Lung (tissue), 12 donors: ENCODE results near the gene MAST4. TPM values are rescaled to one million over a fixed set of nuclear protein-coding genes. Genes with fewer than 3 reads are reported as not detected.

Experiments used
- ATAC-seq: fragments of 200-7000 bp; cut with Tn5 transposase; one replicate; pipeline ENCODE4 v1.9.1; 2020; ENCODE audit warnings: moderate number of reproducible peaks; ENCODE audit not compliant: insufficient read depth, low FRiP score
- DNase-seq, 3 donors: peaks; one replicate each; pipeline ENCODE4 v3.0.0-alpha.2; 2013 to 2017
- H3K27ac ChIP-seq, 2 donors: one replicate each; pipeline ENCODE4 v1.5.1; 2013; ENCODE audit warnings: mild to moderate bottlenecking in 2 of 2, moderate library complexity in 2 of 2, control low read depth in 1 of 2, inconsistent platforms in 1 of 2, low read depth in 1 of 2, low read length in 1 of 2
- H3K27me3 ChIP-seq, 3 donors: one replicate each; pipeline ENCODE4 v1.5.1; 2013; ENCODE audit warnings: low read length in 2 of 3; ENCODE audit not compliant: control insufficient read depth in 3 of 3, insufficient read depth in 3 of 3
- H3K36me3 ChIP-seq, 4 donors: one replicate each; pipeline ENCODE4 v1.5.1; 2013; ENCODE audit warnings: low read length in 4 of 4, mild to moderate bottlenecking in 1 of 4, moderate library complexity in 1 of 4; ENCODE audit not compliant: control insufficient read depth in 4 of 4, insufficient read depth in 4 of 4
- H3K4me1 ChIP-seq, 5 donors: one replicate each; pipeline ENCODE4 v1.5.1; 2013; ENCODE audit warnings: low read length in 5 of 5, mild to moderate bottlenecking in 2 of 5, moderate library complexity in 1 of 5; ENCODE audit not compliant: control insufficient read depth in 5 of 5, insufficient read depth in 5 of 5
- H3K4me3 ChIP-seq: one replicate; pipeline ENCODE4 v1.5.1; 2013; ENCODE audit warnings: mild to moderate bottlenecking, control low read depth, moderate library complexity
- H3K9ac ChIP-seq, 2 donors: one replicate each; pipeline ENCODE4 v1.5.1; 2013; ENCODE audit warnings: low read length in 2 of 2, control low read depth in 1 of 2; ENCODE audit not compliant: insufficient read depth in 1 of 2
- H3K9me3 ChIP-seq, 4 donors: one replicate each; pipeline ENCODE4 v1.5.1; 2013; ENCODE audit warnings: low read length in 3 of 4, mild to moderate bottlenecking in 1 of 4, moderate library complexity in 1 of 4; ENCODE audit not compliant: control insufficient read depth in 4 of 4, insufficient read depth in 3 of 4
- WGBS, 2 donors: extraction: QIAGEN DNeasy Blood & Tissue Kit; methylation state at CpG; one replicate each; pipeline ENCODE4 v1.1.7; 2013; 5-methylcytosine and 5-hydroxymethylcytosine counted together
- polyA plus RNA-seq, 2 donors: library from polyadenylated mRNA; stranded (reverse); fragments of 200-250 nt; gene quantifications; one replicate each; pipeline ENCODE4 v1.2.1, GENCODE V29; 2013
- total RNA-seq, 2 donors: library from RNA; depleted of rRNA in 1 of 2; stranded (reverse); fragments of >200 nt in 1 of 2; gene quantifications; one replicate each; pipeline ENCODE4 v1.2.1, GENCODE V29; 2014 to 2021
- TF ChIP-seq, protein P1 (sequence below): IDR thresholded peaks from 2 replicates; pipeline ENCODE4 v1.5.1; 2012; ENCODE audit warnings: mild to moderate bottlenecking; ENCODE audit errors: control extremely low read depth, extremely low read depth
- donor health status: control.
- donor health status: control.
- donor health status: Bipolar disorder and iron deficiency.
- donor health status: healthy.
- donor health status: DM: yes; HTN: yes; CAD: no.

MAST4 gene
- total and polyA plus RNA-seq, 4 donors, result 13.9 to 153 (median 46.2) TPM

DNA sequence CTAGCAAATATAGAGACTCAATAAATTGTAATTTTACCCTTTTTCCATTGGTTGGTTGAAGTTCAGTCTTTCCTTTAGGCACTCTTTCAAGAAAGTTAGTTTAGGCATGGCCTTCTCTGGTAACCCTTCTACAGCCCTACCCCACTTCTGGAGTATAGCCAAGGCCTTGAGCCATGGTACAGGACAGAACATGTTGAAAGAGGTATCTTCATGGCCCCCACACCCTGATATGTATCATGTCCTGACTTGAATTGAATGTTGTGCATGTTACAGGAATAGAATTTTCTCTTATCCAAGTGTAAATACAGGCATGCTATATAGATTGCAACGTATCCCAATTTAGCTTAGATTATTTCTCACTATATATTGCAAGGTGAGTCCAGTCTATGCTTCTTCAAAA lies 424.8 kb downstream of the MAST4 start:
- ATAC-seq, result no peak
- 88% methylated on average over 1 of the region's 1 CpG for WGBS, 2 donors
- no peak overlapping the region for H3K9ac ChIP-seq

DNA sequence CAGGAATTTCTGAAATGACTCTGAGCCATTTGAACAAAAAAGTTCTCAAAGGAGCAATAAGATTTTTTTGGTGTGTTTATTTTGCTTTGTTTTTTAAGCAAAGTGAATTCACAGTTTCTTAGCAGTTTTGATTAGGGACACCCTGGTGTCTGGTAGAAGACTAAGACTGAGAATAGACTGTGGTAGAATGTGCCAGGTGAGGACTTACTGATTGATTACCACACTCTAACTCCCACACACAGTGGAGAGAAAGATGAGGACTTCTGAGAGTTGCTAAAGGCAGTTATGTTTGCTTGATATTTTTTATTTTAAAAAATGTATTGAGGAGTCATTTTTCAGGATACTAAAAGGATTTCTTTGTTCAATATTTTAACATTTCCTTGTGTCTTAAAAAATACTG lies 425.3 kb downstream of the MAST4 start:
- Histone ChIP-seq H3K27me3 (no peaks in the 10 kb centered on the region), H3K4me3 (no peak overlapping the region), H3K9ac (no peak overlapping the region), H3K4me1 (peaks cover 7 to 45% (median 17%) of the 10 kb centered on the region in 5 donors), H3K9me3 (no peaks in the 10 kb centered on the region), H3K36me3 (peaks cover 0 to 1% (median 0%) of the 10 kb centered on the region in 4 donors), H3K27ac (no peak overlapping the region)
- TF ChIP-seq, protein P1, sequence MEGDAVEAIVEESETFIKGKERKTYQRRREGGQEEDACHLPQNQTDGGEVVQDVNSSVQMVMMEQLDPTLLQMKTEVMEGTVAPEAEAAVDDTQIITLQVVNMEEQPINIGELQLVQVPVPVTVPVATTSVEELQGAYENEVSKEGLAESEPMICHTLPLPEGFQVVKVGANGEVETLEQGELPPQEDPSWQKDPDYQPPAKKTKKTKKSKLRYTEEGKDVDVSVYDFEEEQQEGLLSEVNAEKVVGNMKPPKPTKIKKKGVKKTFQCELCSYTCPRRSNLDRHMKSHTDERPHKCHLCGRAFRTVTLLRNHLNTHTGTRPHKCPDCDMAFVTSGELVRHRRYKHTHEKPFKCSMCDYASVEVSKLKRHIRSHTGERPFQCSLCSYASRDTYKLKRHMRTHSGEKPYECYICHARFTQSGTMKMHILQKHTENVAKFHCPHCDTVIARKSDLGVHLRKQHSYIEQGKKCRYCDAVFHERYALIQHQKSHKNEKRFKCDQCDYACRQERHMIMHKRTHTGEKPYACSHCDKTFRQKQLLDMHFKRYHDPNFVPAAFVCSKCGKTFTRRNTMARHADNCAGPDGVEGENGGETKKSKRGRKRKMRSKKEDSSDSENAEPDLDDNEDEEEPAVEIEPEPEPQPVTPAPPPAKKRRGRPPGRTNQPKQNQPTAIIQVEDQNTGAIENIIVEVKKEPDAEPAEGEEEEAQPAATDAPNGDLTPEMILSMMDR, result no peak
- ATAC-seq (no peak), DNase-seq (no peak)

More for the DNA sequence above, 424.8 kb downstream of the MAST4 start:
- Histone ChIP-seq H3K9me3 (no peaks in the 10 kb centered on the region), H3K4me3 (no peak overlapping the region), H3K36me3 (no peaks in the 10 kb centered on the region), H3K27me3 (no peaks in the 10 kb centered on the region), H3K4me1 (peaks cover 7 to 45% (median 17%) of the 10 kb centered on the region in 5 donors), H3K27ac (peak overlapping the region in 1 of 2 donors; percentile 77)
- DNase-seq, result no peak
- TF ChIP-seq, protein P1, result no peak

DNA sequence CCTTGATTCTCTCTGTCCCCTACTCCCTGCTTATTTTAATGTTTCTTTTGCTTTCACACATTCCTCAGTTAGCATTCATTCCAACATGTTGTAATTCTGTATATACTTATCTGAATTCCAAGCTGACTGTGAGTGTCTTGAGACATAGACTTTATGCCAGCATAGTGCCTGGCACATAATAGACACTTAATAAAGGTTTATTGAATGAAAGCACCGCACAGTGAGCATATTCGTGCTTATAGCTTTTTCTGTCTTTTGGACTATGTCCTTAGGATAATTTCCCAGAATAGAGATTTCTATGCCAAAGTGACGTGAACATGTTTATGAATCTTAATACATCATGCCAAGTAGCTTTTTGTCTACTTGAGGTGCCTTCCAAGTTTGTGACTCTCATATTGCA lies 425.8 kb downstream of the MAST4 start:
- ATAC-seq (no peak), DNase-seq (peak; percentile 63 to 98 (median 97))
- Histone ChIP-seq H3K9me3 (no peaks in the 10 kb centered on the region), H3K4me3 (no peak overlapping the region), H3K36me3 (peaks cover 0 to 1% (median 0%) of the 10 kb centered on the region in 4 donors), H3K4me1 (peaks cover 7 to 45% (median 18%) of the 10 kb centered on the region in 5 donors), H3K27ac (no peak overlapping the region), H3K27me3 (no peaks in the 10 kb centered on the region), H3K9ac (no peak overlapping the region)
- TF ChIP-seq, protein P1, result no peak
- 60 to 77% methylated on average over 3 of the region's 3 CpGs for WGBS, 2 donors

DNA sequence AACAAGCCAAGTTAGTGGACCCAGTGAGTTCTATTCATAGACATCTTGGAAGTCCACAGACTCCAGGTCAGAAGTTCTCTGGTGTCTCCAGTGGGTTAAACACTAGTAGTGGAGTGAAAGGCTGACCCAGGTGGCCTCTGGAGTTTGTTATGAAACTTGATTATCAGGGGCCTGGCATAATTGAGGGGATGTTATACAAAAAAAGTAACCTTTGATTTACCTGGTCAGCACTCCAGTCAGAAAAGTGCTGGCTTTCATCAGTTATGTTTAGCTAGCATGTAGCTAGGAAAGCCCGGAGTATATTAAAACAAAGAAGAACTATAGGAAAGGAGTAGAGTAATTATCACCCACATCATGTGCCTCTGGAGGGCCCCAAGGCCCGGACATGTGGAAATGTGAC lies 429.3 kb downstream of the MAST4 start:
- no peak overlapping the region for H3K27ac ChIP-seq
- ATAC-seq (no peak), DNase-seq (no peak)
- H3K4me3 ChIP-seq, result no peak overlapping the region
- no peaks in the 10 kb centered on the region for H3K27me3 ChIP-seq
- peaks cover 0 to 1% (median 0%) of the 10 kb centered on the region in 4 donors for H3K36me3 ChIP-seq
- WGBS, 2 donors, result 63 to 81% methylated on average over 2 of the region's 2 CpGs
- no peaks in the 10 kb centered on the region for H3K9me3 ChIP-seq
- peaks cover 2 to 58% (median 32%) of the 10 kb centered on the region in 5 donors for H3K4me1 ChIP-seq
- H3K9ac ChIP-seq, result no peak overlapping the region
- TF ChIP-seq, protein P1, result no peak
